ENCODE data around the gene ZNHIT3. TPM values are rescaled to one million over a fixed set of nuclear protein-coding genes. Genes with fewer than 3 reads are reported as not detected.
"Not testable (repeated sequence)": the region's sequence is repeated elsewhere in the genome, so short reads cannot be mapped to it uniquely, and the experiment has no call there.

Gene ZNHIT3
- total RNA-seq, 1 donor from 2014 or later: 20.0 TPM

DNA sequence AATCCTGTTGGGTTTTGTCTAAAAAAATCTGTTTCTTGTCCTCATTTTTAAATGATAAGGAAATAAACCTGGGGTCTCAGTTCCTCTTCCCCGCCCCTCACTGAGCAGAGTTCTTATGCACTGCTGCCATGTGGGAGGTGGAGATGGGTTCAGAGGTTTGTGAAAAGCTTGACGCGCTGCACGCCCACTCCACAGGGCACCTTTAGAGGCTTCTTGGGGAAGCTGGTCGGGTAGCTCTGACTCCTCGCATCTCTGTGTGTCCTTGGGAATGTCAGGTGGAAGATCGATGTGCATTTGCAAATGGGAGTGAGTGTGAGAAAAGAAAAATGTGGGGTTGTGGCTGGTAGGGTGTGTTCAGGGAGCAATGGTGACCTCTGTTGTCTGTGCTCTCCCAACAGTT, 4.7 kb upstream of the ZNHIT3 start:
- ATAC-seq (ENCODE audit: poor library complexity) (no peak), DNase-seq (no peak)
- intact Hi-C loops (cut with DNase I): loop anchor here (5.0 to 10.0 kb wide), 2 partner anchors 63 to 510 kb away; partner anchors contain the start of gene GGNBP2

DNA sequence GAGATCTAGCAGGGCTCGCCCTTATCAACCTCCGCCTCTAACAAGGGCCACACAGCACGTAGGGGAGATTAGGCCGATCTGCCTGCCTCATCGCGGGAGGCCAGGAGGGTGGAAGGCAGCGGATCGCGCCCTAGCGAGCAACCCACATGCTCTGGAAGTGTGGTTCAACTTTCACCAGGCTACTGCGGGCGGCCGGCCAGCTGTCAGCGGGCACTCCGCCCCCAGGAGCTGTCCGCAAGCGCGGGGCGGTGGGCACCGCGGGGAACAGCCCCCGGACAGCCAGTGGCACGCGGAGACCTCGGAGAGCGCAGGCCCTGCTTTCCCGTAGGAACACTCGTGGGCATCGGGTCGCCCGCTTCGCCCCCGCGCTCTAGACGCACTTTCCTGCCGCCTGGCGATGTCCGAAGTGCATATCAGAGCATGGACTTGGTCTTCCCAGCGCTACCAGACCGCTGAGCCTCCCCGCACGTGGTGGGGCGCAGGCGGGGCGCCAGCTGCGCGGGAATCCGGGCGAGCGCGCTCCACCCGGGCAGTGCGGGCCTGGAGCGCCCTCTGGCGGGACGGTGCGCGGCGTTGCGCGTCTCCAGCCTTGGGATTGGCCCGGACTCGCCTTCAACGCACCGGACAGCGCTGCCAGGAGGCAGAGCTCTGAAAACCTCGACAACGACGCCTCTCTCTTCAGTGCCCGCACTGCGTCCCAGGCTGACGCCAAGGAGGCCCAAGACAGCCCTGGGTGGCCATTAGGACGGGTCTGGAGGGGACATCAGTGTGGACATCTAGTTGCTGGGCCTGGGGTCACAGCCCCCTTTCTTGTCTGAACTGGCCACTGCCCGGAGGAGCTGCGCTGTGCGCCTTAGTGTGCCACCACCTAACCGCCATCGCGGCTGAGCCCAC, 3.6 kb upstream of the ZNHIT3 start:
- intact Hi-C loops (cut with DNase I): loop anchor here (5.0 to 10.0 kb wide), 2 partner anchors 62 to 511 kb away; partner anchors contain the start of gene GGNBP2
- peak; percentile 93 for DNase-seq
- peak; percentile 92 for ATAC-seq (ENCODE audit: poor library complexity)

DNA sequence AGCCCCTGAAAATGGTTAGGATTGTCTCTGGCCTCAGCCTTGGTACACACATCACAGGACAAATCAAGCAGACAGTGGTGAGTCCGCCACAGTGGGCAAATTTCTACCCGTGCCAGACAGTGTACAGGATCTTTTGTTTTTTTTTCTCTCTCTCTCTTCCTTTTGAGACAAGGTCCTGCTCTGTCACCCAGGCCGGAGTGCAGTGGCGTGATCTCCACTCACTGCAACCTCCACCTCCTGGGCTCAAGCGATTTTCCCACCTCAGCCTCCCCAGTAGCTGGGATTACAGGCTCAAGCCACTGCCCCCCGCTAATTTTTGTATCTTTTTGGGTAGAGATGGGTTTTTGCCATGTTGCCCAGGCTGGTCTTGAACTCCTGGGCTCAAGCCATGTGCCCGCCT, 2.5 kb upstream of the ZNHIT3 start:
- ATAC-seq (ENCODE audit: poor library complexity); DNase-seq: not testable (repeated sequence)
- intact Hi-C loops (cut with DNase I): loop anchor here (5.0 to 10.0 kb wide), 2 partner anchors 61 to 512 kb away; partner anchors contain the start of gene GGNBP2

DNA sequence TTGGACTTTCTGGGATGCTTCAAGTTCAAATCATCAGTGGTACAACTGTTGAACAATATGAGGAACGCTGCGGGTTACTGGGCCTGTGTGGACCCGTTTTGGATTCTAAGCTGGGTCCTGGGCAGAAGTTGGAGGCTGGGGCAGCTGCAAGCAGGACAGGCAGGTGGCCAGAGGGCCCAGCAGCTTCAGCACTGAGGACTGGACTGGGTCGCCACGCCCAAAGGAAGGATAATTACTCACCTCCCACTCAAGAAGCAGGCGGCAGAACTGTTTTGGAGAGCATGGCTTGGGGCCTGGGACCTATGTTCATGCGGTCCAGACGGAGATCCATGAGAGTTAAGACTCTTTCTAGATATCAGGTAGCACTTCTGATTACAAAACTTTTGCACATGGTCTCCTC, 1.5 kb upstream of the ZNHIT3 start:
- intact Hi-C loops (cut with DNase I): loop anchor here (10.0 kb wide), 1 partner anchor 60 kb away; the partner anchor contains the start of gene GGNBP2
- DNase-seq: no peak
- no peak for ATAC-seq (ENCODE audit: poor library complexity)

DNA sequence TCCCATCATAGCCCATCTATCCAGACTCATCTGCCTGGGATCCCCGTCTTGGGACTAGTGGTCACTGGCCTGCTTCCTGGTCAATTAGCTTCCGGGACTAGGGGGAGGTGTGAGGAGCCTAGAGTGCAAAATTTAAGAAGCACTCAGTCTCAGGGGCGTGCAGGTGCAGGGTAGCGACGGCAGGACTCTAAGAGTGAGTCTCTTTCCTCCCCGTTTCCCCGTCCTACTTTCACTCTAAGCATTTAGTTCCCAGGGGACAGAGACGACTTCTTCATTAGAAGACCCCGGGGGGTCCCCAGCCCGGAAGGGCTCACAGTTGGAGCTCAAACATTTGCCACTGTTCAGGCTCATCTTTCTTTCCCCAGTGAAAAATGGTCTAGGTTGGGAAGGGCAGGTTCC, 677 bp upstream of the ZNHIT3 start:
- DNase-seq: no peak

DNA sequence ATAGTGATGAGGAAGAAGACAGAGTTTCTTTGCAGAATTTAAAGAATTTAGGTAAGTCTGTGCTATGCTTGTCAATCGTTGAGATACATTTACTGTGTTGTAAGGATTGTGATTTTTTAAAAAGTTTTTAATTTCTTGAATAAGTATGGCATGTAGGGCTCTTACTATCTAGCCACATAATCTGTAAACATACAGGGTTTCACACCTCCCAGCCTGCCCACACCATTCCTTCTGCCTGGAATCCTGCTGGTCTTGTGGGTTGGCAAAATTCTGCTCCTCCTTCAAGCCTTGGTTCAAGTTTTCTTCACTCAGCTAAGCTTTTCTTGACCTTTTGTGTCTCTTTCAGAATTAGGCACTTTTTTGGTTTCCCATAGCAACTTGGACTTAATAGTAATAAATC, 7.5 kb downstream of the ZNHIT3 start:
- DNase-seq: no peak
- intact Hi-C loops (cut with DNase I): no loop called here
- ATAC-seq (ENCODE audit: poor library complexity): no peak

More for the DNA sequence above, 677 bp upstream of the ZNHIT3 start:
- intact Hi-C loops (cut with DNase I): loop anchor here (10.0 kb wide), 1 partner anchor 59 kb away; the partner anchor contains the start of gene GGNBP2
- ATAC-seq (ENCODE audit: poor library complexity): no peak

DNA sequence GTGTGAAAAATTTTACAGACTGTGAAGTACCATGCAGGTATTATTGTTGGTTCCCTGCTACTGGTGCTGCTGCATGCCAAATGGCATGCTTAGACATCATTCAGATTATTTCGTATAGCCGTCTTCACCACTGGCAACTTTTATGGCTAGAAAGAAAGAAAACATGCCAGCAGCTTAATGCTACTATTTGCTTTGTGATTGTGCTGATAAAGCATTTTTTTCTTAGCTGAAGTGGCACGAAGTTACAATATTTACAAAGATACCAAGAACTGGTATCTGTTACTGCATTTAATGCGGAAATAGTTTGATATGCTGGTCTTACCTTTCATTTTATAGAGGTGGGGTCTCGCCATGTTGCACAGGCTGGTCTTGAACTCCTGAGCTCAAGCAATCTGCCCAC, 8.2 kb downstream of the ZNHIT3 start:
- no peak for ATAC-seq (ENCODE audit: poor library complexity)
- intact Hi-C loops (cut with DNase I): no loop called here
- DNase-seq: no peak

DNA sequence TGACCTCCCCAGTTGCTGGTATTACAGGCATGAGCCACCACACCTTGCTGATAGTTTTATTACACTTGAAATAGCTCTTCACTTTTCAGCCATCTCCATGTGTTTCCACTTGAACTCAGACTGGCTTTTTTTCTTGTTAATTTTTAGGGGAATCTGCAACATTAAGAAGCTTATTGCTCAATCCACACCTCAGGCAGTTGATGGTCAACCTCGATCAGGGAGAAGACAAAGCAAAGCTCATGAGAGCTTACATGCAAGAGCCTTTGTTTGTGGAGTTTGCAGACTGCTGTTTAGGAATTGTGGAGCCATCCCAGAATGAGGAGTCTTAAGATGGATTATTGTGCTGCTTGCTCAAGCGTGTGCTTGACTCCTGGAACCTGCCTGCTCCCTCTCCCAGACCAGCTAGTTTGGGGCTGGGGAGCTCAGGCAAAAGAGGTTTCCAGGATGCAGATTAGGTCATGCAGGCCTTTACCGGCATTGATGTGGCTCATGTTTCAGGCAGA, 8.6 kb downstream of the ZNHIT3 start:
- intact Hi-C loops (cut with DNase I): no loop called here
- DNase-seq: no peak

DNA sequence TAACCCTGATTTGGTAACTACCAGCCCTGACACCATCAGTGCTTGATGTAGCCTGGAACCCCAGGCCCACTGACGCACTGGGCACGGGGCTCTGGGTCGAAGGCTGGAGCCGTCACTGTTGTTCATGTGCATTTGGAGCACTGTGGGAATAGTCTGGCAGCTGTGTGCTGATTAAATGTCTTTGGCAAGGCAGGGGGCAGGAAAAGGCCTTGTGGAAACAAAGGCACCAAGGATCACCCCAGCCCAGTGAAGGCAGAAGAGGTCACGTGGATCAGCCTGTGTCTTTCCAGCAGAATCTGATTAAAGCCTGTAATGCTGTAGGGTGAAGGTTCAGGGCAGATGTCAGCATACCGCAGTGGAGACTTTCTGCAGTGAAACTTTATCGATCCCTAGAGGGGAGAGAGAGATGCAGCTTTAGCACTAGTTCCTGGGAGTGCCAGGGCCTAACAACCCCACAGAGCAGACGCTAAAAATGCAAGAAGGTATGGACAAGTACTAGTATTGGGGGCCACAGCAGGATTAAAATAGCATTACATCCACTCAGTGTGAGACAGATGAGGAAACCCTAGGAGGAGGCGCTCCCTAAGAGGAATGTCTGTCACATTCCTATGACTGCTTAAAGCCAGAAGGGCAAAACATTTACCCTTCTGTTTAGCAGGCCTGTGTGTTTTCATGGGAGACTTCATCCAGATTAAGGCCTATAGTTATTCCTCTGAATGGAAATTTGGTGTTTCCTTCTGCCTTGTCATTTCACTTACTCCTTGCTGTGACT, 9.7 kb downstream of the ZNHIT3 start:
- intact Hi-C loops (cut with DNase I): no loop called here

More for the DNA sequence above, 8.6 kb downstream of the ZNHIT3 start:
- no peak for ATAC-seq (ENCODE audit: poor library complexity)

DNA sequence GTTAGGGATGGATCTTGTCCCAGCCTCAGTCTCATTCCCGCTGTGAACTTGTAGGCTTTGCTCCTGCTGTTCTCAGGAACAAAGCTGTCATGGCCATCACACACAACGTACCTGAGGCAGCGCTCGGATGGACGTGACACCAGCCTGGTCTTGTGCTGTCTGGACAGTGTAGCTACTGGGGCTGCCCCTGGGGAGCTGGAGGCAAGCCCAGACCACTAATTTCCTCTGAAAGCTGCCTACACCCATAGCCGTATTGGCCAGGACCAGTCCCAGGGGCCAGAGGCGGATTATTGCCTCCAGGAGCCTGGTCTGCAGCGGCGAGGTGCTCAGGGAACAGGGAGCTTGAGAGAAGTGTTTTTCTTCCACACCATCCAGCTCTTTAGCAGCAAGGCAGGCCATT, 11.7 kb downstream of the ZNHIT3 start:
- ATAC-seq (ENCODE audit: poor library complexity) (no peak), DNase-seq (no peak)
- intact Hi-C loops (cut with DNase I): no loop called here

More for the DNA sequence above, 9.7 kb downstream of the ZNHIT3 start:
- DNase-seq (no peak), ATAC-seq (ENCODE audit: poor library complexity) (no peak)

DNA sequence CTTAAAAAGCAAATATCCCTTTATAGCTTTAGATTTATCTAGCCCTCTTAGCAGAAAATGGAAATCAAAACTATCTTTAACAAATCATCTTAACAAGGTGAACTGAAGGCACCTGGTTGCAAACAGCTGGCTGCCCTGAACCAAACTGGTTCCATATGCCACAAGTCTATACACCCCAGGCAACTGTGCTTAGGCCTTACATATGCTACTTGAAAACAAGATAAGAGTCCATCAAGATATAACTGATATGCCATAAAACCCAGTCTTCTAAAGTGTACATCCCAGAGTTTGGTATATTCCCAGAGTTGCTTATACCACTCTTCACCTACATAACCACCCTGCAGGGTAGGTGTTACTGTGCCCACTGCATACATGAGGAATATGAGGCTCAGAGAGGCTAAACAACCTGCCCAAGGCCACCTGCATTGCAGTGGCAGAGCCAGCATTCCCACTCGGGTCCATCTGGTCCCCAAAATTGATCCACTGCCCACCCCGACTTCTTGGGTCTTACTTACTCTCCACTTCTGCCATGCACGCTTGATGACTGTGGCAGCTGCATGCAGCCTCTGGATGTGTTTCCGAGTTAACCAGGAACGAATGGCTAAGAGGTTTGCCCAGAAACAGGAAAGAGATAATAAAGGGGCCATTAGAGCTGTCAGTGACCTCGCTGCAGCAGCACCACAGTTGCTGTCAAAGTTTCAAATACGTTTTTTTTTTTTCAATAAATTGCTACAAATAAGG, 12.2 kb downstream of the ZNHIT3 start:
- no peak for ATAC-seq (ENCODE audit: poor library complexity)
- DNase-seq: no peak
- intact Hi-C loops (cut with DNase I): no loop called here

DNA sequence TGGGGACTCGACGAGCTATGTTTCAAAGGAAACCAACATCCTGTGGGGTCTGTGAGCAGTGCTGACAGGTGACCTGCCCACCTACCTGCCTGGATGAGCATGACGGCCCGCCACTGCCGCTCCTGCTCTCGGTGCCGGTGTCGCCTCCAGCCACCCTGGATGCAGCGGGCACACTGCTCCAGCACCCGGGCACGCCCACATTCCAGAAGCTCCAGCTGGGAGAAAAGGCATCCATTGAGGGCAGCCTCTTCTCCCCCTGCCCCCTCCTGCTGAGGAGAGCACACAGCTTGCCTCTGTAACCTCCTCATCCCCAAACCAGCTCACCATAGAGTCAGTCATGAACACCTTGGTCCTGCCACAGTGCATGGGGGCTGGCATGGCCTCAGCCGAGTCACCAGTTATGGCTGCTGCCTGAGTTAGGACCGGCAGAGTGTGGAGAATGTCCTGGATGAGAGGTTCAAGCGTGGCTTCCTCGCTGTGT, 14.3 kb downstream of the ZNHIT3 start:
- no peak for ATAC-seq (ENCODE audit: poor library complexity)
- DNase-seq: no peak
- intact Hi-C loops (cut with DNase I): no loop called here

DNA sequence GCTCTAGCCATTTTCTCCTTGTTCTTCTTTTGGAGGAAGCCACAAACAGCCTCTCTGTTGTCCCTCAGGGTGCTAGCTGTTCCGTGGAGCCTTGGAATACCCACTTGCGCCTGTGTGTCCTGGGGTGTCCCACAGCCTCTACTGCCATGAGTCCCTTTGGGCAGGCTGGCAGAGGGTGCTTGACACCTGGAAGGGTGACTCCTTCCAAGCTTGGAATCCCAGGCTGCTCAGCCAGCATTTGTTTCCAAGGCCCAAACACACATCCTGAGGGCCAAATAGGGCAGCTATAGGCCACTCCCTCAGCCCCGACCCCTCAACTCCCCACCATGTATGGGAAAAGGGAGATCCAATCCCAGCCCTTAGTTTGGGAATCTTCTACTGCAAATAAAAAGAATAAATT, 14.9 kb downstream of the ZNHIT3 start:
- intact Hi-C loops (cut with DNase I): no loop called here
- DNase-seq (no peak), ATAC-seq (ENCODE audit: poor library complexity) (no peak)

DNA sequence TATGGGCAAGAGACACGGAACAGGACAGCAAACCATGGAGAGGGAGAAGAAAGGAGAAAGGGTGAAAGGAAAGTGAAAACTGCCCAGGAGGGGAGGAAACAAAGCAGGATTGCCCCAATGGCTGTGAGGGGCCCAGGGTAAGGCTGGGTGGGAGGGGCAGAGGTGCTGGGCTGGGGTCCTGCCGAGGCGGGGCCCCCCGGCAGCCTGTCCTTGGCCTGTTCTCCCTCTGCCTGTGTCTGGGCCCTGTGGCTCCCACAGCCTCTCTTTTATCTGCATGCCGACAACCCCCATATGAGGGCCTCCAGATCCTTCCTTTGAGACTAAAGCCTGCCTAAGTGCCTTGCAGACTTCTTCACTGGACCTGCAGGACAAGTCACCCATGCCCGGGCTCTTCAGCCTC, 15.5 kb downstream of the ZNHIT3 start:
- ATAC-seq (ENCODE audit: poor library complexity) (no peak), DNase-seq (no peak)
- intact Hi-C loops (cut with DNase I): no loop called here

DNA sequence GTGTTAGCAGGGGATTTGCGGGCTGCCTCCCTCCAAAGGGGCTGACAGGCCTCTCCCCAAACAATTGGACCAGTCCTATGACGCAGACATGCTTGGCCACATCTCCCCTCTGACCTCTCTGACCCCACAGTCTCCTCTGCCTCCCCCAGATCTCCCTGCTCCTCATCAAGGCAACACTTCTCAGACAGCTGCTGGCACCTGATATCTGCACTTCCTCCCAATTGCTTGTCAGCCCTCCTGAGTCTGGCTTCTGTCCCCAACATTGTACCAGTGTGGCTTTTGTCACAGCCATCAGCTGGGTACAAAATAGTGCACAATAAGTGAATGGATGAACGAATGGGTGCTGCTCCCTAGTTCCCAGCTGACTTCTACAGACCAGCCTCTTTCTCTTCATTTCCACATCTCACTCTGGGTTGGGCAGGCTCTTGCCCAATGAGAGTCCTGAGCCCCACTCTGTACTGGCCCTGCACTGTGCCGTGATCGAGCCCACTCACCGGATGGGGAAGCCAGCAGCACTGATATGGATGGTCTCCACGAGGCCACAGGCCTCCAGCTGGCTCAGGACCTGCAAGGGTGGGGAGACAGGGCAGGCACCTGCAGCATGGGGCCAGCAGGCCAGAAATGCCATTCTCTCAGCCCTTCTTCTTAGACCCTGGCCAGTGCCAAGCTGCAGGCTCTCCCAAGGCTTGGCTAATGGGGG, 17.1 kb downstream of the ZNHIT3 start:
- peak; percentile 81 for ATAC-seq (ENCODE audit: poor library complexity)
- intact Hi-C loops (cut with DNase I): no loop called here
- no peak for DNase-seq

DNA sequence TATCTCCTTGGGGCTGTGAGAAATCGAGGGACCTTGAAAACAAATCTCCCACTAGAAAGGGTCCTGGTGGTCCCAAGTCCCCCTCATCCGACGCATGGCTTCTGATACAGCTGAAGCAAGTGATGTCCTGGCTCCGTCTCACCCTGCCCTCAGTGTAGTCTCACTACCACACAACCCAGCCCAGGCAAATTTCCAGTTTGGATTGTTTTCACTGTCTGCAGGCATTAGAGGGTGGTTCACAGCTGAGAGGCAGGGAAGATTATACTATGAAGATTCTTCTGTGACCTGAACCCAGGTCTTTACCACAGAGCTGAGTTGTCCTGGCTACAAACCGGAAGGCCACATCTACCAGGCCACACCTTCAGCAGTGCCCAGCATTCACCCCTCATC, 17.7 kb downstream of the ZNHIT3 start:
- intact Hi-C loops (cut with DNase I): no loop called here
- no peak for ATAC-seq (ENCODE audit: poor library complexity)
- no peak for DNase-seq

DNA sequence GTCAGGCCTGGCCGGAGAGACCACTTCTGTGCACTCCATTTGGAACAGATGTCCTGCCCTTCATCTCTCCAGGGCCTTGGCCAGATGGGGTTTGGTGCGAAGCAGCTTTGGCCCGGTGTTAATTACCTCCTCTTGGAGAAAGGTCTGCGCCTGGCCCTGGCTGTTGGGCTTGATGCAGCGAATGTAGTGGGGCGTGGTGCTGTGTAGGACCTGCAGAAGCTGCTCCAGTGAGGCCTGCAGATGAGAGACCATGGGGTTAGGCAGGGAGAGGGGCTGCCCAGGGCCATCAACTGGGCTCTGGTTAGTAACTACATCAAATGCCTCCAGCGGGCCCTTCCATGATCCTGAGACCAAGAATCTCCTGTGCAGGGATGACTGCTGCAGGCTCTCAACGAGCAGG, 18.7 kb downstream of the ZNHIT3 start:
- intact Hi-C loops (cut with DNase I): no loop called here
- ATAC-seq (ENCODE audit: poor library complexity): no peak
- DNase-seq: no peak

DNA sequence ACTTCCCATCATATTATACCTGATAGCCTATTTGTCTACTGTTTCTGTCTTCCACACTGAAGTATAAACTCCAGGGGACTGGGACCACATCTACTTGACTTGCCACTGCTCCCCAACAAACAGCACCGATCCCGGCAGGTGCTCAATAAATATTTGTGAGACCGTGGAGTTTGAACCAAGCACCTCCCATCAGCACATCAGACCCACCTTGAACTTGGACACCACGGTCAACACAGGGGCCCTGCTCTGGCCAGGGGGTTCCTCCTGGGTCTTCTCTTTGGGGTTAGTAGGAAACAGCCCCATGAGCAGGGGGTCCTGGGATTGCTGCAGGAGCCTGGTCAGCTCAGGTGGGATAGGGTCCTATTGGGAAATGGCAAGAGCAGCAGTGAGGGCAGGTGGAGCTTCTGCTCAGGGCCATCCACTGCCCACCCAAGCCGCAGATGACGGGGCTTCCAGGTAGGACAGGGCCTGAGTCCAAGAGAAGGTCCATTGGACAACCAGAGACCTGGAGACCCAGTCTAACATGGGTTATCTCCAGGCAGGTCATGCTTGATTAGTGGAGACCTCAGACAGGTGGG, 19.9 kb downstream of the ZNHIT3 start:
- no peak for DNase-seq
- intact Hi-C loops (cut with DNase I): no loop called here
- no peak for ATAC-seq (ENCODE audit: poor library complexity)
